Tibial nerve (tissue), 4 donors: Measurements from ENCODE around the gene HTR7. TPM values are rescaled to one million over a fixed set of nuclear protein-coding genes. Genes with fewer than 3 reads are reported as not detected.

Source experiments
- DNase-seq, 2 donors: peaks; one replicate each; pipeline ENCODE4 v3.0.0-alpha.2; 2019; ENCODE audit warnings: low spot score in 2 of 2
- H3K27ac ChIP-seq, 4 donors: fragments of 200-600 bp; sonication (generic) in 3 of 4; one replicate each; pipeline ENCODE4 v1.5.1; 2017 to 2019; ENCODE audit warnings: mild to moderate bottlenecking in 1 of 4
- H3K27me3 ChIP-seq, 2 donors: fragments of 200-600 bp; sonication (generic) in 1 of 2; one replicate each; pipeline versions ENCODE4 v1.5.1 to v1.6.0; 2017 to 2019
- H3K36me3 ChIP-seq, 3 donors: fragments of 200-600 bp; sonication (generic); one replicate each; pipeline ENCODE4 v1.5.1; 2018 to 2019
- H3K4me1 ChIP-seq, 4 donors: fragments of 200-600 bp; sonication (generic) in 3 of 4; one replicate each; pipeline ENCODE4 v1.5.1; 2017 to 2019
- H3K4me3 ChIP-seq, 4 donors: fragments of 200-600 bp; sonication (generic) in 3 of 4; one replicate each; pipeline ENCODE4 v1.5.1; 2017 to 2019; ENCODE audit warnings: mild to moderate bottlenecking in 1 of 4, moderate library complexity in 1 of 4
- H3K9me3 ChIP-seq, 4 donors: fragments of 200-600 bp; sonication (generic) in 3 of 4; one replicate each; pipeline ENCODE4 v1.5.1; 2017 to 2019
- CTCF ChIP-seq, 5 experiments: fragments of 200-600 bp in 3 of 5; fragments of 450-650 bp in 2 of 5; sonication (generic) in 3 of 5; IDR thresholded peaks; one replicate each; pipeline ENCODE4 v1.5.1; 2016 to 2019; ENCODE audit warnings: antibody characterized with exemption in 5 of 5, mild to moderate bottlenecking in 3 of 5, moderate library complexity in 2 of 5
- EP300 ChIP-seq, 2 donors: sonication (generic); formaldehyde crosslinking; IDR thresholded peaks; one replicate each; pipeline ENCODE4 v1.6.1; 2017; ENCODE audit warnings: antibody characterized with exemption in 2 of 2, mild to moderate bottlenecking in 1 of 2
- POLR2A ChIP-seq, 2 donors: fragments of 450-650 bp; IDR thresholded peaks; one replicate each; pipeline ENCODE4 v1.6.1; 2017; ENCODE audit warnings: antibody characterized with exemption in 2 of 2, mild to moderate bottlenecking in 2 of 2, moderate library complexity in 2 of 2
- WGBS, 2 donors: methylation state at CpG; one replicate each; pipeline ENCODE4 v1.1.5; 2018; 5-methylcytosine and 5-hydroxymethylcytosine counted together
- total RNA-seq, 4 donors: library from RNA; depleted of rRNA; stranded (reverse); fragments of >200 nt; gene quantifications; one replicate each; pipeline ENCODE4 v1.1.0, GENCODE V29; 2016

HTR7 gene
- total RNA-seq, 4 donors from 2014 or later = 0.20 to 1.2 (median 0.43) TPM

- H3K4me1 ChIP-seq = no peaks in the 10 kb centered on the region
- 95 to 96% methylated on average over 3 of the region's 3 CpGs for WGBS, 2 donors
- no peaks in the 10 kb centered on the region for H3K27me3 ChIP-seq
- no peak overlapping the region for H3K4me3 ChIP-seq
- no peaks in the 10 kb centered on the region for H3K36me3 ChIP-seq
- TF ChIP-seq POLR2A (IDR thresholded peaks at IDR 0.05) = no peak
- no peak for TF ChIP-seq CTCF (IDR thresholded peaks at IDR 0.05)
- TF ChIP-seq EP300 (IDR thresholded peaks at IDR 0.05) = no peak
- H3K9me3 ChIP-seq = peaks cover 0 to 6% (median 0%) of the 10 kb centered on the region in 4 donors
- DNase-seq = no peak
- H3K27ac ChIP-seq = no peak overlapping the region
Measured at GRCh38 chr10:90799172-90799571, 58.7 kb downstream of the HTR7 start.

GRCh38 chr10:90798482-90798881 lies 59.4 kb downstream of the HTR7 start:
- no peaks in the 10 kb centered on the region for H3K27me3 ChIP-seq
- no peak overlapping the region for H3K4me3 ChIP-seq
- no peaks in the 10 kb centered on the region for H3K36me3 ChIP-seq
- peaks cover 0 to under 1% (median 0%) of the 10 kb centered on the region in 4 donors for H3K9me3 ChIP-seq
- no peak overlapping the region for H3K27ac ChIP-seq
- H3K4me1 ChIP-seq = no peaks in the 10 kb centered on the region
- TF ChIP-seq EP300 (IDR thresholded peaks at IDR 0.05) (no peak), CTCF (IDR thresholded peaks at IDR 0.05) (no peak), POLR2A (IDR thresholded peaks at IDR 0.05) (no peak)
- DNase-seq = no peak

- H3K36me3 ChIP-seq = no peaks in the 10 kb centered on the region
- no peak overlapping the region for H3K27ac ChIP-seq
- H3K9me3 ChIP-seq = no peaks in the 10 kb centered on the region
- no peak overlapping the region for H3K4me3 ChIP-seq
- H3K4me1 ChIP-seq = no peaks in the 10 kb centered on the region
- H3K27me3 ChIP-seq = no peaks in the 10 kb centered on the region
- WGBS, 2 donors = 85 to 88% methylated on average over 2 of the region's 2 CpGs
- no peak for DNase-seq
- TF ChIP-seq CTCF (IDR thresholded peaks at IDR 0.05) = no peak
- no peak for TF ChIP-seq EP300 (IDR thresholded peaks at IDR 0.05)
- TF ChIP-seq POLR2A (IDR thresholded peaks at IDR 0.05) = no peak
Measured at GRCh38 chr10:90790422-90790821, 67.4 kb downstream of the HTR7 start.

GRCh38 chr10:90788968-90789367 lies 68.9 kb downstream of the HTR7 start:
- TF ChIP-seq EP300 (IDR thresholded peaks at IDR 0.05) (no peak), CTCF (IDR thresholded peaks at IDR 0.05) (no peak), POLR2A (IDR thresholded peaks at IDR 0.05) (no peak)
- WGBS, 2 donors = 76 to 85% methylated on average over 3 of the region's 3 CpGs
- no peak for DNase-seq
- Histone ChIP-seq H3K27ac (no peak overlapping the region), H3K4me3 (no peak overlapping the region), H3K9me3 (no peaks in the 10 kb centered on the region), H3K4me1 (no peaks in the 10 kb centered on the region), H3K36me3 (no peaks in the 10 kb centered on the region), H3K27me3 (no peaks in the 10 kb centered on the region)

GRCh38 chr10:90788199-90788491 lies 69.7 kb downstream of the HTR7 start:
- H3K27ac ChIP-seq = no peak overlapping the region
- H3K9me3 ChIP-seq = no peaks in the 10 kb centered on the region
- H3K36me3 ChIP-seq = no peaks in the 10 kb centered on the region
- H3K4me1 ChIP-seq = no peaks in the 10 kb centered on the region
- TF ChIP-seq CTCF (IDR thresholded peaks at IDR 0.05) = no peak
- TF ChIP-seq EP300 (IDR thresholded peaks at IDR 0.05) = no peak
- no peak for TF ChIP-seq POLR2A (IDR thresholded peaks at IDR 0.05)
- no peak for DNase-seq
- no peaks in the 10 kb centered on the region for H3K27me3 ChIP-seq
- no peak overlapping the region for H3K4me3 ChIP-seq
- WGBS, 2 donors = 58 to 71% methylated on average over 3 of the region's 3 CpGs
